ENCODE measurements around the gene ZDHHC18.

DNA sequence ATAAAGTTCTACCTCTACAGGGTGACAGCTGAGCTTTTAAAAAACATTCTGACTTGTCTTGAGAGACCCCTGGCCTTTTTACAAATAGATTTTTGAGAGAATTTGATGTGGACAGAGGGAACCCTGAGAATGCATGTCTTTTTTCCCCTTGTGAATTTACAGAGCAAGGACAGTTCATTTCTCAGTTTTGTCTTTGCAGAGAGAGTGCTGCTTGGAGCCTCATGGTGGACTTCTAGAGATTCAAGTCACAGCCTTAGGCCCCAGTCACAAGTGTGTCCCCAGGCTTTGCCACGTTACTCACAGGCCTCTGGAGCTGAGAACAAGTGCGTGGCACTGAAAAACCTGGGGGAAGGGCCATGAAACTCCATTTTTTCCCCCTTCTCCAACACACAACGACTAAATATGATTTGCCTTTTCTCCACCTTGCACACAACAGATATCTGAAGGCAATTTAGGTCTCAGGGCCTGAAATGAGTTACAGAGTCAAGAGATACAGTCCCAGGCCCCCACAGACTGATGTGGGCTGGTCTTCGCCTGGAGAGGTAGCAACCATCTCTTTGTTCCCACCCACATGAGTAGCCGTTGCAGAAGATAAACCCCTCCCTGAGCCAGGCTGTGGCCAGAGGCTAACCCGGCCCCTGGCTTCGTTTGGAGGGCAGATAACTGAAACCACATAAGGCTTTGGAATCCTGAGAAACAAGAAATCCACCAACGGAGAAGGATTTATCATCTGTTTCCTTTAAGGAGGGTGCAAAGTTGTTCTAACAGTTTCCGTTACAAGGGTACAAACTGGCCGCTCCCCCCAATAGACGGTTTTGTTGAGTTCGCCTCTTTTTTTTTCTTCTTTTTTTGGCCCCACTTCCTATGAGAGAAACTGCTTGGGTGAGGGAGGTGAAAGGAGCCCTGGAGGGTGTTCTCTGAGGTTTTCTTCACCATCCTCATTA is 39.8 kb upstream of the ZDHHC18 start:
- TF ChIP-seq, protein P1, sequence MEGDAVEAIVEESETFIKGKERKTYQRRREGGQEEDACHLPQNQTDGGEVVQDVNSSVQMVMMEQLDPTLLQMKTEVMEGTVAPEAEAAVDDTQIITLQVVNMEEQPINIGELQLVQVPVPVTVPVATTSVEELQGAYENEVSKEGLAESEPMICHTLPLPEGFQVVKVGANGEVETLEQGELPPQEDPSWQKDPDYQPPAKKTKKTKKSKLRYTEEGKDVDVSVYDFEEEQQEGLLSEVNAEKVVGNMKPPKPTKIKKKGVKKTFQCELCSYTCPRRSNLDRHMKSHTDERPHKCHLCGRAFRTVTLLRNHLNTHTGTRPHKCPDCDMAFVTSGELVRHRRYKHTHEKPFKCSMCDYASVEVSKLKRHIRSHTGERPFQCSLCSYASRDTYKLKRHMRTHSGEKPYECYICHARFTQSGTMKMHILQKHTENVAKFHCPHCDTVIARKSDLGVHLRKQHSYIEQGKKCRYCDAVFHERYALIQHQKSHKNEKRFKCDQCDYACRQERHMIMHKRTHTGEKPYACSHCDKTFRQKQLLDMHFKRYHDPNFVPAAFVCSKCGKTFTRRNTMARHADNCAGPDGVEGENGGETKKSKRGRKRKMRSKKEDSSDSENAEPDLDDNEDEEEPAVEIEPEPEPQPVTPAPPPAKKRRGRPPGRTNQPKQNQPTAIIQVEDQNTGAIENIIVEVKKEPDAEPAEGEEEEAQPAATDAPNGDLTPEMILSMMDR (IDR thresholded peaks at IDR 0.05; ENCODE audit: low read depth, low read length) = no peak
- no peak for TF ChIP-seq EZH2phosphoT487 (IDR thresholded peaks at IDR 0.05; ENCODE audit: low read depth)

Data from OCI-LY3 (cell line).